Omental fat pad (tissue), 4 donors: ENCODE results near the gene FRMD8. TPM values are rescaled to one million over a fixed set of nuclear protein-coding genes. Genes with fewer than 3 reads are reported as not detected.
"Not testable (repeated sequence)": the region's sequence is repeated elsewhere in the genome, so short reads cannot be mapped to it uniquely, and the experiment has no call there.

Experiments used
- ATAC-seq: fragments of 150-250 bp; one replicate; pipeline ENCODE4 v1.9.1; 2016; ENCODE audit warnings: mild to moderate bottlenecking, moderate library complexity; ENCODE audit not compliant: low FRiP score
- DNase-seq: peaks from one replicate; pipeline ENCODE4 v3.0.0-alpha.2; 2019; ENCODE audit warnings: low spot score
- total RNA-seq, 4 donors: library from RNA; depleted of rRNA; stranded (reverse); fragments of >200 nt; gene quantifications; one replicate each; pipeline ENCODE4 v1.1.0, GENCODE V29; 2016
- TF ChIP-seq, protein P1 (sequence below), 3 donors: fragments of 450-650 bp; IDR thresholded peaks; one replicate each; pipeline ENCODE4 v1.5.1; 2016 to 2017; ENCODE audit warnings: antibody characterized with exemption in 3 of 3, mild to moderate bottlenecking in 3 of 3, moderate library complexity in 2 of 3

FRMD8 gene
- total RNA-seq, 4 donors from 2014 or later = 29.2 to 77.9 (median 58.9) TPM

DNA sequence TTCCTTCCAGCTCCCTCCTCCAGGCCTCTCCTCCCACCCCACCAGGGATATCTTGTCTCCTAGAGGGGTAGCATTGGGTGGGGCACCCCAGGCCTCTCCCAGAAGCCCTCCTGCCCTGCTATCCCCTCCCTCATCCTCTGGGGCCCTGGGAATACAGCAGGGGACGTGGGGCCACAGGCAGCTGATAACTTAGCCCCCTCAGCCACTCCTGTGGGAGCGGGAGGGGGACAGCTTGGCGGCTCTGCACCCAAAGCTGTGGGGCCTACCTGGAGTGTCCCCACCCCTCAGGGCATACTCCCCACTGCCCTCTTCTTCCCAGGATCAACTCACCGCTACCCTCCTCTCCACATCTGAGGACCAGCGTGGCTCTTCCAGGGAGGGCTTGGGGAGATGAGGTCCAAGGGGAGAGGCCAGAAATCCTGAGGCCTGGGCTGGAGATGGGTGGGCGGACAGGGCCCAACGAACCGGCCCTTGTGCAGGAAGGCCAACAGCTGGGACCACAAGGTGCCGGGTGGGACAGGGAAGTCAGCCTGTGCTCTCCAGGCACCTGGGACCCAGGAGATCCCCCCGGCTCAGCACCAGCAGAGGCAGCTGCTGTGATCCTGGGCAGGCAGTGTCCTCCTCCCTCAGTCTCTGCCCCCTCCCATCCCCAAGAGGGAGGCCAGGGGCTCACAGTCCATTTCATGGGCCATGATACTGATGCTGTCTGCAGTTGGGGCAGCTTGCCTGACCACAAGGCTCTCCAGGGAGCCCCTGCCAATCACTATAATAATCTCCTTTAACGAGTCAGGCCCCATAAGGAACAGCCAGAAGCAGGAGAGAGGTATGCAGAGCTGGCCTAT, 59.4 kb downstream of the FRMD8 start:
- no peak for DNase-seq
- ATAC-seq = peak; percentile 3
- TF ChIP-seq, protein P1, sequence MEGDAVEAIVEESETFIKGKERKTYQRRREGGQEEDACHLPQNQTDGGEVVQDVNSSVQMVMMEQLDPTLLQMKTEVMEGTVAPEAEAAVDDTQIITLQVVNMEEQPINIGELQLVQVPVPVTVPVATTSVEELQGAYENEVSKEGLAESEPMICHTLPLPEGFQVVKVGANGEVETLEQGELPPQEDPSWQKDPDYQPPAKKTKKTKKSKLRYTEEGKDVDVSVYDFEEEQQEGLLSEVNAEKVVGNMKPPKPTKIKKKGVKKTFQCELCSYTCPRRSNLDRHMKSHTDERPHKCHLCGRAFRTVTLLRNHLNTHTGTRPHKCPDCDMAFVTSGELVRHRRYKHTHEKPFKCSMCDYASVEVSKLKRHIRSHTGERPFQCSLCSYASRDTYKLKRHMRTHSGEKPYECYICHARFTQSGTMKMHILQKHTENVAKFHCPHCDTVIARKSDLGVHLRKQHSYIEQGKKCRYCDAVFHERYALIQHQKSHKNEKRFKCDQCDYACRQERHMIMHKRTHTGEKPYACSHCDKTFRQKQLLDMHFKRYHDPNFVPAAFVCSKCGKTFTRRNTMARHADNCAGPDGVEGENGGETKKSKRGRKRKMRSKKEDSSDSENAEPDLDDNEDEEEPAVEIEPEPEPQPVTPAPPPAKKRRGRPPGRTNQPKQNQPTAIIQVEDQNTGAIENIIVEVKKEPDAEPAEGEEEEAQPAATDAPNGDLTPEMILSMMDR (IDR thresholded peaks at IDR 0.05) = no peak

DNA sequence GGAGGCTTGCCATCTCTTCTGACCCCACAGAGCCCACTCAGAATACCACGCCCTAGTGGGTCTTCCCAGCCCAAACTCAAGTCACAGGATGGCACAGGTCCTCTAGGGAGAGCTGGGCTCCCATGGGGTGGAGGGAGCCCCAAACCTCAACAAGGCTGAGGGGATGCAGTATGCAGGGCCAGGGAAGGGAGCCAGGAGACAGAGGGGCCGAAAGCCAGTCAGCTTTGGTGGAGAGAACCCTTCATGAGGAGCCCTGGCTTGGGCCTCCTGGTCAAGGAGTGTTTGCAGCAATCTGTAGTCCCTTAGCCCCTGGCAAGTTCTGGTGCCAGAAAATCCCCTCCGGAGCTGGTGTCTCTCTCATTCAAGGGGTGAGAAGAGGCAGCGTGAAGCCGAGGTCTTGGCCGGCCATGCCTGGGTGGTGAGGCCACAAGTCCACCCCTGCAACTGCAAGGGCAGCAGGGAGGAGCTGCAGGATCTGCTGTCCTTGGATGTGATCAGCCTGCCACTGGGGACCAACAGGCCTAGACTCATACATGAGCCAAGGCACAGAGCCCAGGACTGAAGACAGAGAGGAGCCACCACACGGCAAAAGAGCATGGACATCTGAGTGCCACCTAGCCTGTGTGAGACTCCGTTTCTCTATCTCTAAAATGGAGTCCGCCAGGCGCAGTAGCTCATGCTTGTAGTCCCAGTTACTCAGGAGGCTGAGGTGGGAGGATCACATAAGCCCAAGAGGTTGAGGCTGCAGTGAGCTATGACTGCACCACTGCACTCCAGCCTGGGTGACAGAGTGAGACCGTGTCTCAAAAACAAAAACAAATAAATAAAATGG, 60.2 kb downstream of the FRMD8 start:
- ATAC-seq = peak; percentile 4

DNA sequence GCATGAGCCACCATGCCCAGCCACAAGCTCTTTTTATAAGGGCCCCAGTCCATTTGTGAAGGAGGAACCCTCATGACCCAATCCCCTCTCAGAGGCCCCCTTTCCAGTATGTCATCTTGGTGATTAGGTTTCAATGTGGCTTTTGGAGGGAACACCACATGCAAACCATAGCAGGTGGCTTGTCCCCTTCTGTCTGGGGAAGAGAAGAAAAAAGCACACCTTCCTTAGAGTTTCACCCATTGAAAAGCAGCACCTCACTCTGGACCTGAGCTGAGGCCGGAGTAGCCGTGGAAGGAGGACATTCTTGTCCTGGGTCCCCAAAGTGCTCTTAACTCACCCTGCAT, 61.6 kb downstream of the FRMD8 start:
- TF ChIP-seq, protein P1 (IDR thresholded peaks at IDR 0.05) = no peak
- DNase-seq = no peak
- ATAC-seq = no peak

More for the DNA sequence above, 60.2 kb downstream of the FRMD8 start:
- TF ChIP-seq, protein P1 (IDR thresholded peaks at IDR 0.05) = no peak
- no peak for DNase-seq

DNA sequence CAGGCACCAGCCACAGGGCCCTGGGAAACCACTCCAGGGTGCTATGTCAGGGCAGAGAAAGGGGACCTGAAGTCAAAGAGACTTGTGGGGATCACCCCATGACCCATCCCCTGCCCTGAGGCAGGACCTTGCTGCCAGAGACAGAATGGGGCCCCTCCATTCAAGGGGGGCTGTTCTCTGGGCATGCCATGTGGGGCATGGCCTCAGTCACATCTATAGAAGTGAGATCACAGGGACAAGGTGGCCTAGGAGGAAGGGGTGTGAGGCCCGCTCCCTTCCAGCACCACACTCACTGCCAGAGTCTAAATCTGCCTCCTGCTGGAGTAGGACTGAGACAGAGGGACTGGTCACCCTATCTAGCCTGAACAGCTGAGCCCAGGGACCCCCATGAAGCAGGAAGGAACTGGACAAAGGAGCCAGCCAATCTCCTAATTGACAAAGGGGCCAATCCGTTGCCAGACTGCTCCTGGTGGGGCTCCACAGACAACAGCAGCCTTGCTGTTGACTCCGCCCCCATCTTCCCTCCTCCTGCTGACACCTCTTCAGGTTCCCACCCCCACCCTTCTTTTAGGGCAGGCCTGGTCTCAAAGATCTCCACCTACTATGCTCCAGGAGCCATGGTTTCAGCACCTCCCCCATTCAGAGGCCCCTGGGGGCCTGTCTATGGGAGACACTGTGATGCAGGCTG, 62.1 kb downstream of the FRMD8 start:
- DNase-seq (no peak), ATAC-seq (peak; percentile 12)
- TF ChIP-seq, protein P1 (IDR thresholded peaks at IDR 0.05) = no peak

DNA sequence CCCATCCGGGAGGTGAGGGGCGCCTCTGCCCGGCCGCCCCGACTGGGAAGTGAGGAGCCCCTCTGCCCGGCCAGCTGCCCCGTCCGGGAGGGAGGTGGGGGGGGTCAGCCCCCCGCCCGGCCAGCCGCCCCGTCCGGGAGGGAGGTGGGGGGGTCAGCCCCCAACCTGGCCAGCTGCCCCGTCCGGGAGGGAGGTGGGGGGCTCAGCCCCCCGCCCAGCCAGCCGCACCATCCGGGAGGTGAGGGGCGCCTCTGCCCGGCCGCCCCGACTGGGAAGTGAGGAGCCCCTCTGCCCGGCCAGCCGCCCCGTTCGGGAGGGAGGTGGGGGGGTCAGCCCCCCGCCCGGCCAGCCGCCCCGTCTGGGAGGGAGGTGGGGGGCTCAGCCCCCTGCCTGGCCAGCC, 64.9 kb downstream of the FRMD8 start:
- ATAC-seq, DNase-seq: not testable (repeated sequence)

DNA sequence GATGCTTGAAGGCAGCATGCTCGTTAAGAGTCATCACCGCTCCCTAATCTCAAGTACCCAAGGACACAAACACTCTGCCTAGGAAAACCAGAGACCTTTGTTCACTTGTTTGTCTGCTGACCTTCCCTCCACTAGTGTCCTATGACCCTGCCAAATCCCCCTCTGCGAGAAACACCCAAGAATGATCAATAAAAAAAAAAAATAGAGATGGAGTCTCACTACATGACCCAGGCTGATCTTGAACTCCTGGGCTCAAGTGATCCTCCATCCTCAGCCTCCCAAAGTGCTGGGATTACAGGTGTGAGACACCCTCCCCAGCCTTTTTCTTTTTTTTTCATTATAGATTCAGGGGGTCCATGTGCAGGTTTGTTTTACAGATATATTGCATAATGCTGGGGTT, 65.8 kb downstream of the FRMD8 start:
- not testable (repeated sequence) for DNase-seq, ATAC-seq

DNA sequence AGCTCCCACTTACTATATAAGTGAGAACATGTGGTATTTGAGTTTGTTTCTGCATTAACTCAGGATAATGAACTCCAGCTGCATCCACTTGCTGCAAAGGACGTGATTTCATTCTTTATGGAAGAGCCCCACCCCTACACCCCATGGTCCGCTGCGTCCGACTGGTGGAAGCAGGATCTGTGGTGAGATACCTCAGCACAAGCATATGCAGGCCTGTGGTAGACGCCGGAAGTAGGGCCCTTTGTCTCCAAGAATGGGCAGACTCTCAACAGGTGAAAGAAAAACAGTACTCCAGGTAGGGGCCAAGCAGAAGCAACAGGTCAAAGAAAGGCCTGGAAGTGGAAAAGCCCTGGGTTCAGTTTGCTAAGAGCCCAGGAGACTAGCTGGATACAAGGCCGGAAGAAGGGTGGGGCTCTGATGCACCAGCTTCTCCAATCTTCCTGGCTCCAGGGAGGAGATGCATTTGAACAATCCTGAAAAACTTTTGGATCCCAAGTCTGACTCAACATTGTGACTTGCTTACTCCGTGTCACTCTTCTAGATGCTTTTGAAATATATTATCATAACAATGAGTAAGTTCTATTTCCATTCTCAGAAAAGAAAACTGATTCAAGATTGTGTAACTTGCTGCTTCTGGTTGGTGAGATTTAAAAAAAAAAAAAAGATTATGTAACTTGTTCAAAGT, 66.5 kb downstream of the FRMD8 start:
- TF ChIP-seq, protein P1 (IDR thresholded peaks at IDR 0.05) = no peak
- ATAC-seq = peak; percentile 46
- no peak for DNase-seq
